ENCODE results near the gene SCAND1.
"Not testable (repeated sequence)": the region's sequence is repeated elsewhere in the genome, so short reads cannot be mapped to it uniquely, and the experiment has no call there.

SCAND1 gene

GRCh38 chr20:35954200-35954906, at the start of gene SCAND1:
SCAND1 (minus strand) TSS chr20:35954502; CDS start chr20:35954284, 218 bp downstream.
- peak; percentile 99 for DNase-seq

DNA sequence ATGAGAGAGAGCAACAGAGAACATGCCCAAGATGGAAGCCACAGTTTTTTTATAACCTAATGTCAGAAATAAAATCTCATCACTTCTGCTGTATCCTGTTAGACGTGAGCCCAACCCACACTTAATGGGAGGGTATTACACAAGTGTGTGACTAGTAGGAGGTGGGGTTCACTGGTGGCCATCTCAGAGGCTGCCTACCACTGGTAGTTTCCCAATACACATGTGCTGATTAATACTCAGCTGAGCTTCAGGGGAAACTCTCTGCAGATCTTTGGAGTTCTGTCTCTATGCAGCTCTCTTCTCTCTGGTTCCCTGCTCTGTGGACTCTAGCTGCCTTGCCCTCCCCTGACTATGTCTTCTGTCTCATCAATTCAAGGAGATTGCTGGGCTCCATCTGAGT, 49.7 kb upstream of the SCAND1 start:
- no peak for DNase-seq

DNA sequence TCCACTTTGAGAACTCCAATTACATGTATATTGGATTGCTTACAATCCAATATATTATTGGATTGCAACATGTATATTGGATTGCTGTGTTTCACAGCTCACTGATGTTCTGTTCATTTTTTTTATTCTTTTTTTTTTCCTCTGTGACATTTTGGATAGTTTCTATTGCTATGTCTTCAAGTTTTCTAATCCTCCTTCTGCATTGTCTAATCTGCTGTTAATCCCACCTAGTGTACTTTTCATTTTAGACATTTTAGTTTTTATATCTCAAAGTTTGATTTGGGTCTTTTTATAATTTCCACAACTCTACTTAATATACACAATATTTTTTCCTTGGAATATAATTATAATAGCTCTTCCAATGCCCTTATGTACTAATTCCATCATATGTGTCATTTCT, 48.6 kb upstream of the SCAND1 start:
- DNase-seq = no peak

GRCh38 chr20:36001331-36001730, 47.0 kb upstream of the SCAND1 start:
- DNase-seq = not testable (repeated sequence)

DNA sequence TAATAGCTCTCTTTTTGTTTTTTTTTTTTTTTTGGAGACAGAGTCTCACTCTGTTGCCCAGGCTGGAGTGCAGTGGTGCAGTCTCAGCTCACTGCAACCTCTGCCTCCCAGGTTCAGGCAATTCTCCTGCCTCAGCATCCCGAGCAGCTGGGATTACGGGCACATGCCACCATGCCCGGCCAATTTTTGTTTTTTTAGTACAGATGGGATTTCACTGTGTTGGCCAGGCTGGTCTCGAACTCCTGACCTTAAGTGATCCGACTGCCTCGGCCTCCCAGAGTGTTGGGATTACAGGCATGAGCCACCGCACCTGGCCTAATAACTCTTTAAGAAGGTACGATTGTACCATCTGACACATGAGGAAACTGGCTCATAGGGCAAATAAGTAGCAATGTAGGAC, 42.2 kb upstream of the SCAND1 start:
- DNase-seq = peak; percentile 9

- DNase-seq = peak; percentile 94
These were observed 40.7 kb upstream of the SCAND1 start for GRCh38 chr20:35994994-35995453.

DNA sequence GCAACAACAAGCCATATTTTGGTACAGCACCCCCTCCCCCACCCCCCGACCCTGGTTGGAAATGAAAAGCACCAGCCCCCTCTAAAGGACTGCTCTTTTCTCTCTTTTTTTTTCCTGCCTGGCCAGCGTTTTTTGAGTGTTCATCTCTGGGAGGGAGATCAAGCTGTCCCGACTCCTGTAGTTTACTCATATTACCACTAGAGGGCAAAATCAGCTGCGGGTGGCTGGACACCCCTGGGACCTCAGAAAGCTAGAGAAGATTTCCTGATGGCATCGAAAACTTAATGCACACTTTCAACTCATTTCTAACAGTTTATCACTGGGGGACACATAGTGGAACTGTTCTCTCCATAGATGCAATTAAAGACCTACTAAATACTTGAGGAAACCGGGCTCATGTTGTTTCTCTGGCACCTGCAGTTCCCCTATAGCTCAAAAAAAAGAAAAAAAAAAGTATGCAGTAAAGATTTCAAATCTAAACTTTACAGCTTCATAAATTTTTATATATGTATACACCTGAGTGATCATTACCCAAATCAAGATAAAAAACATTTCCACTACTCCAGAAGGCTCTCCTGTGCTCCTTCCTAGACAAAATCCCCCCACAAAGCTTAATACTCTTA, 38.5 kb upstream of the SCAND1 start:
- peak; percentile 69 for DNase-seq

- peak; percentile 55 for DNase-seq
These were observed 37.0 kb upstream of the SCAND1 start for GRCh38 chr20:35991142-35991771.

DNA sequence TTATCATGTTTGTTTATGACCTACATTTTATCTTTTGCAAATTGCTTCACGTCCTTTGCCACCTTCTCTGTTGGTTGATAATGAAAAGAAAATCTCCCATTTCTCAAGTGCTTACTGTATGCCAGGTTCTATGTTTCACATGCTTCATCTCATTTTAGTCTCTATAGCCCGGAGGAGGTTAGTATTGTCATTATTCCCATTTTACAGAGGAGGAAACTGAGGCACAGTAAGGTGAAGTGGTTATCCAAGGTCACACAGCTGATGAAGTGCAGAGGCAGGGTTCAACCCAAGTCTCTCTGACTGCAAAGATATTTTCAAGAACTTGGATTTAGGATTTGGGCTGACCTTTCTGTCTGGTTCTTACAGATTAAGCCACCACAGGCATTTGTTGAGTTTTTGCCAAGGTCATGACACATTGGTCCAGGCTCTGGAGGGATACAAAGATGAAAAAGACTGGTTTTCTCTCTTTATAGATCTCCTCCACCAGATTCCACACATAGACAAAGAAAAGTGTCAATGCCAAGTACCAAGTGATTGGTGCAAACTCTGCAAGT, 34.7 kb upstream of the SCAND1 start:
- DNase-seq = peak; percentile 2

- no peak for DNase-seq
These were observed 31.5 kb upstream of the SCAND1 start for GRCh38 chr20:35985806-35986205.

- peak; percentile 40 for DNase-seq
These were observed 30.1 kb upstream of the SCAND1 start for GRCh38 chr20:35984382-35984781.

- DNase-seq = no peak
These were observed 27.7 kb upstream of the SCAND1 start for GRCh38 chr20:35981969-35982368.

- no peak for DNase-seq
These were observed 25.2 kb upstream of the SCAND1 start for GRCh38 chr20:35979544-35979943.

DNA sequence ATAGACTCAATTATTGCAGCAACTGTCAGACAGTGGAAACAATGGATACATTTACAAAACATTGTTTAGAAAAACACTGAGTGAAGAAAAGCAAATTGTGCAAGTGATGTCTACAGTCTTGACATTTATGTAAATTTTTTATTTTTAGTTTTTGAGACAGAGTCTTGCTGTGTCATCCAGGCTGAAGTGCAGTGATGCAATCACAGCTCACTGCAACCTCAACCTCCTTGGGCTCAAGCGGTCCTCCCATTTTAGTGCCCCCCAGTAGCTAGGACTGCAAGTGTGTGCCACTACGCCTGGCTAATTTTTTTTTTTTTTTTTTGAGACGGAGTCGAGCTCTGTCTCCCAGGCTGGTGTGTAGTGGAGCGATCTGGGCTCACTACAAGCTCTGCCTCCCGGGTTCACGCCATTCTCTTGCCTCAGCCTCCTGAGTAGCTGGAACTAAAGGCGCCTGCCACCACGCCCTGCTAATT, 23.8 kb upstream of the SCAND1 start:
- no peak for DNase-seq

GRCh38 chr20:35975576-35976373, 21.5 kb upstream of the SCAND1 start:
- no peak for DNase-seq

DNA sequence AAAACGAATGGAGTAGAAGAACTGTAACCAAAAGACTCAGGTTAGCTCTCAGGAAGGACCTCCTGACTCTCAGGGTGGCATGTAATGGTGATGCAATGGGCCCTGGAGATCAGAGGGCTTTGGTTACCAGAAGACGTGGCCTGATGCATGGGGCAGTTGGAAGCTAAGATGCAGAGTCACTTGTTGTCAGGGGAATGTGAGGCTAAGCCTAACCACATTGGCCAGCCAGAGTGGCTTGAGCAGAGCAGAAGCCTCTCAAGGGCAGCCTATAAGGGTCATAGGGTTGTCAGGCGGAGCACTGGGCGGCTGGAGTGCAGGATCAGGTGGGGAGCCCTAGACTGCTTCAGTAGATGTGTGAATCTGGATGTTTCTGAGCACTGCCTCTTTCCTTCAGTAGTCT, 20.0 kb upstream of the SCAND1 start:
- no peak for DNase-seq

- DNase-seq = no peak
These were observed 18.2 kb upstream of the SCAND1 start for GRCh38 chr20:35972462-35972861.

DNA sequence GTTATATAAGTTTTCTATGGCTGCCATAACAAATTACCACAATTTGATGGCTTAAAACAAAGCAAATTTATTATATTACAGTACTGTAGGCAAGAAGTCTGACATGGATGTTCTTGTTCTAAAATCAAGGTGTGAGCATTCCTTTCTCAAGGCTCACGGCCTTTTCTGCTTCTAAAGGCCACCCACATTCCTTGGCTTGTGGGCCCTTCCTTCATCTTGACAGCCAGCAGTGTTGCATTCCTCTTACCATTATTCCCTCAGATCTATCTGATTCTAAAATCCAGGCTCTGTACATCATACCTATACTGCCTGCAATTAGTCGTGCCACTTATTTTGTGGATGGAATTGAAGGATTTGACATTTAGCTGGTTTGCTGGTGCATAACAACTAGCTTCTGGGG, 17.7 kb upstream of the SCAND1 start:
- DNase-seq = no peak

DNA sequence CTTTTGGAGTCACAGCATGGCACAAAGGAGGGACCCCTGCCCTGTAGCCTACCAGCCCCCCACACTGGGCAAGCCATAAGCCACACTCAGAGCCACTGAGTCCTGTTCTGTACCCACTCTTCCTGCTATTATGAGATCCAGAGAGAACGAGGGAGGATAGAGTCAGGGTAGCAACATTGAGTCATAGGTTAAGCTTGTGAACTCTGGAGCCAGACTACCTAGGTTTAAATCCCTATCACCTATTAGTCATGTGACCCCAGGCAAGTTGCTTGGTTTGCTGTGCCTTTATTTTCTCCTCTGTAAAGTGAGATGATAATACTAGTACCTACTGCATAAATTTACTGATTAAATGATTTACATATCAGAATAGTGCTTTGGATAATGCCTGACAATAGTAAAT, 14.6 kb upstream of the SCAND1 start:
- no peak for DNase-seq

DNA sequence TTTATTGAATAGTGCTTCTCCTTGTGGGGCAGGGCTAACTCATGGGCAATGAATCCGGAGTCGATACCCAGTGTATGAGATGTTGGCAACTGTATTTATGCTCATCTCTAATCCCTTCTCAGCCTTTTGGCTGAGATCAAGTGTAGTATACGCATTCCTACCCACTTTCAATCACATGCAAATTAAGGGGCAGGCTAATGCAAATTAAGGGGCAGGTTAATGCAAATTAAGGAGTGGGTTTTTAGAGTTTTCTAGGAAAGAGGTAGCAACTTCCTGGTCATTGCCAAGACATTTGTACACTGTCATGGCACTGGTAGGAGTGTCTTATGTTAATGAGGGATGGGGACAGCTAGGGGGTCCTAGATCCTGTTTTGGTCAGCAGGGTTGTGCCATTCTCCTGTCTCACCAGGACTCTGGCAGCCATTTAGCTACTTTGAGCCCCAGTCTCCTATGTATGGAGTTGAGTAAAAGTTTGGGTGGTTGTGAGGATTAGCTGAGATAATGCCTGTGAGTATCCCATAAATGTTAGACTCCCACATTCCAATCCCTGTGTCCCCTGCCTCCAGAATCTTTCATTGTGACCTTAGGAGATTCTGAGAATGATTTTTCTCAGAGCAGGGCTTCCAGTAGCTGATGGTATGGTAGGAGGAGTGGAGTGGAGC, 13.8 kb upstream of the SCAND1 start, which contains the start of gene CNBD2:
Gene CNBD2, plus strand, starts transcription at position 612 of the 662 bp plus-strand sequence. CDS start 173 bp downstream, outside the sequence.
- DNase-seq = no peak

- DNase-seq = no peak
These were observed 9.6 kb upstream of the SCAND1 start for GRCh38 chr20:35963878-35964277.

DNA sequence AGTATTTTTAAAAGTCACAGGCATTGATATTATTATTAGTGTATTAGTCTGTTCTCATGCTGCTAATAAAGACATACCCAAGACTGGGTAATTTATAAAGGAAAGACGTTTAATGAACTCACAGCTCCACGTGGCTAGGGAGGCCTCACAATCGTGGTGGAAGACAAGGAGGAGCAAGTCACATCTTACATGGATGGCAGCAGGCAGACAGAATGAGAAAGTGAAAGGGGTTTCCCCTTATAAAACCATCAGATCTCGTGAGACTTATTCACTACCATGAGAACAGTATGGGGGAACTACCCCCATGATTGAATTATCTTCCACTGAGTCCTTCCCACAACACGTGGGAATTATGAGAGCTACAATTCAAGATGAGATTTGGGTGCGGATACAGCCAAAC, 5.0 kb upstream of the SCAND1 start:
- DNase-seq = not testable (repeated sequence)
